Stimulated activated CD4-positive, alpha-beta T cell treated with anti-CD3 and anti-CD28 coated beads, Interleukin-15, amount 100 ng/mL, for 48 hours (primary cell): ENCODE data around the gene SMIM28.
"Not testable (repeated sequence)": the region's sequence is repeated elsewhere in the genome, so short reads cannot be mapped to it uniquely, and the experiment has no call there.

ENCODE experiments used
- DNase-seq, 2 donors: peaks; one replicate each; pipeline ENCODE4 v3.0.0-alpha.2; 2020; ENCODE audit warnings: low read depth in 2 of 2

Gene SMIM28

GRCh38 chr6:138377844-138378243 is at the start of gene SMIM28:
Gene SMIM28 (plus strand): TSS chr6:138377905. CDS start chr6:138378073, 168 bp downstream.
- no peak for DNase-seq

GRCh38 chr6:138328210-138328609 is 49.5 kb upstream of the SMIM28 start:
- DNase-seq, result no peak

GRCh38 chr6:138330763-138331162 is 46.9 kb upstream of the SMIM28 start:
- no peak for DNase-seq

GRCh38 chr6:138331444-138331843 is 46.3 kb upstream of the SMIM28 start:
- DNase-seq, result no peak

GRCh38 chr6:138331984-138332383 is 45.7 kb upstream of the SMIM28 start:
- no peak for DNase-seq

GRCh38 chr6:138334000-138334399 is 43.7 kb upstream of the SMIM28 start:
- no peak for DNase-seq

- no peak for DNase-seq
These were observed 42.7 kb upstream of the SMIM28 start for GRCh38 chr6:138334963-138335362.

GRCh38 chr6:138336221-138336620 is 41.5 kb upstream of the SMIM28 start:
- DNase-seq, result no peak

- DNase-seq, result no peak
These were observed 40.6 kb upstream of the SMIM28 start for GRCh38 chr6:138337076-138337475.

GRCh38 chr6:138339024-138339423 is 38.7 kb upstream of the SMIM28 start:
- DNase-seq, result no peak

GRCh38 chr6:138341176-138341575 is 36.5 kb upstream of the SMIM28 start:
- DNase-seq, result no peak

- no peak for DNase-seq
These were observed 34.6 kb upstream of the SMIM28 start for GRCh38 chr6:138343112-138343511.

- DNase-seq, result no peak
These were observed 32.0 kb upstream of the SMIM28 start for GRCh38 chr6:138345565-138346285.

GRCh38 chr6:138346302-138347195 is 31.2 kb upstream of the SMIM28 start:
- no peak for DNase-seq

- no peak for DNase-seq
These were observed 29.8 kb upstream of the SMIM28 start for GRCh38 chr6:138347864-138348263.

- no peak for DNase-seq
These were observed 27.8 kb upstream of the SMIM28 start for GRCh38 chr6:138349891-138350290.

- DNase-seq, result no peak
These were observed 19.8 kb upstream of the SMIM28 start for GRCh38 chr6:138357928-138358327.

GRCh38 chr6:138368684-138369083 is 9.0 kb upstream of the SMIM28 start:
- DNase-seq, result not testable (repeated sequence)

GRCh38 chr6:138370631-138371451 is 6.9 kb upstream of the SMIM28 start:
- no peak for DNase-seq

- DNase-seq, result no peak
These were observed 6.3 kb upstream of the SMIM28 start for GRCh38 chr6:138371452-138371711.

- DNase-seq, result no peak
These were observed 6.0 kb upstream of the SMIM28 start for GRCh38 chr6:138371720-138372119.

- DNase-seq, result no peak
These were observed 4.8 kb upstream of the SMIM28 start for GRCh38 chr6:138372711-138373463.
